Activated CD4-positive, alpha-beta T cell treated with anti-CD3 and anti-CD28 coated beads, Interleukin-2, amount 10 ng/mL, durations not matched to agents 24 days and 14 days (primary cell): ENCODE data around the gene THEM4. TPM values are rescaled to one million over a fixed set of nuclear protein-coding genes. Genes with fewer than 3 reads are reported as not detected.
A peak's percentile ranks its signal among the peaks of the same experiment; 100 is the strongest.
"Not testable (repeated sequence)": the region's sequence is repeated elsewhere in the genome, so short reads cannot be mapped to it uniquely, and the experiment has no call there.

Experiments
- DNase-seq: peaks from one replicate; pipeline ENCODE4 v3.0.0; 2022
- H3K27ac Mint-ChIP-seq: one replicate; pipeline ENCODE4 v1.8.0; 2022; ENCODE audit warnings: mild to moderate bottlenecking, mixed read lengths
- H3K27me3 Mint-ChIP-seq: one replicate; pipeline ENCODE4 v1.8.0; 2022; ENCODE audit warnings: mixed read lengths
- H3K36me3 Mint-ChIP-seq: one replicate; pipeline ENCODE4 v1.8.0; 2022; ENCODE audit warnings: low read depth, mild to moderate bottlenecking, mixed read lengths
- H3K4me1 Mint-ChIP-seq: one replicate; pipeline ENCODE4 v1.8.0; 2021; ENCODE audit warnings: mixed read lengths
- H3K4me3 Mint-ChIP-seq: one replicate; pipeline ENCODE4 v1.8.0; 2022; ENCODE audit warnings: mild to moderate bottlenecking, moderate library complexity, mixed read lengths
- H3K9me3 Mint-ChIP-seq: one replicate; pipeline ENCODE4 v1.8.0; 2021; ENCODE audit warnings: mixed read lengths
- intact Hi-C: fragments of 100-400 bp; cut with micrococcal nuclease; formaldehyde crosslinking; loops from one replicate; pipeline ENCODE4 v1.15.1; 2023
- total RNA-seq: library from RNA; stranded (reverse); gene quantifications from 2 replicates; pipeline ENCODE4 v1.2.3, GENCODE V29; 2022

THEM4 gene
- total RNA-seq, 1 donor from 2014 or later = 30.6 TPM

GRCh38 chr1:151918156-151918555 lies 8.8 kb upstream of the THEM4 start:
- Mint-ChIP-seq H3K36me3 (no peaks in the 10 kb centered on the region), H3K27me3 (peaks cover 8% of the 10 kb centered on the region), H3K4me3 (no peak overlapping the region), H3K27ac (no peak overlapping the region), H3K9me3 (no peaks in the 10 kb centered on the region), H3K4me1 (peaks cover 4% of the 10 kb centered on the region)
- intact Hi-C loops = no loop called here
- DNase-seq = no peak

- Mint-ChIP-seq H3K4me1 (peaks cover 4% of the 10 kb centered on the region), H3K27ac (no peak overlapping the region), H3K4me3 (no peak overlapping the region), H3K36me3 (no peaks in the 10 kb centered on the region), H3K27me3 (peaks cover 8% of the 10 kb centered on the region), H3K9me3 (no peaks in the 10 kb centered on the region)
- no peak for DNase-seq
- intact Hi-C loops = no loop called here
Observed at GRCh38 chr1:151916726-151917370, 7.5 kb upstream of the THEM4 start.

DNA sequence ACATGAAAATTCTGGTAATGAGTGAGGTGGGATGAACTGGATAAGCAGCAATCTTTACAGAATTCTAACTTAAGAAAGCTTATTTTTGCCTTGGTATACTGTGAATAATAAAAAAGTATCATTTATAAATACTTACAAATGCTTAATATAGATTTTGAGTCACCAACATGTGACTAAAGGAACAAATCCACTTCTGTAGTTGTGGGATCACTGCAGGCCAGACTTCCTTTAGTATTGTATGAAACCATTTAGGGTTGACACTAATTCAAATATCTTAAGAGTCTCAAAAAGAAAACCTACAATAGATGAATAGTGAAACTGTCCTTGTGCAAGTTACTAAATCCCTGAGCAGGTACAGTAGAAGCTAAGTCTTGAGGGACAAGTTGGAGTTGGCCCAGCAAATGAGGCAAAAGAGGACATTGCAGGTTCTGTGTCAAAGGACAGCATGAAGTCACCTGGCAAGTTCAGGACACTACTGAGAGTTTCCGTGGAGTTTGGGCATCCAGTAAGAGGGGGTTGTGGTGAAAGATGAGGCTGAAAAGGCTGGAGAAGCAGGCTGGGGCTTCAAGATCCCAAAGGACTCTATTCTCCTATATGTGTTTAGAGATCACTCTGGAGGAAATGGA lies 5.9 kb upstream of the THEM4 start:
- DNase-seq = no peak
- intact Hi-C loops = no loop called here
- Mint-ChIP-seq H3K27me3 (peaks cover 8% of the 10 kb centered on the region), H3K27ac (no peak overlapping the region), H3K9me3 (peaks cover 5% of the 10 kb centered on the region), H3K36me3 (no peaks in the 10 kb centered on the region), H3K4me3 (no peak overlapping the region), H3K4me1 (peaks cover 2% of the 10 kb centered on the region)

DNA sequence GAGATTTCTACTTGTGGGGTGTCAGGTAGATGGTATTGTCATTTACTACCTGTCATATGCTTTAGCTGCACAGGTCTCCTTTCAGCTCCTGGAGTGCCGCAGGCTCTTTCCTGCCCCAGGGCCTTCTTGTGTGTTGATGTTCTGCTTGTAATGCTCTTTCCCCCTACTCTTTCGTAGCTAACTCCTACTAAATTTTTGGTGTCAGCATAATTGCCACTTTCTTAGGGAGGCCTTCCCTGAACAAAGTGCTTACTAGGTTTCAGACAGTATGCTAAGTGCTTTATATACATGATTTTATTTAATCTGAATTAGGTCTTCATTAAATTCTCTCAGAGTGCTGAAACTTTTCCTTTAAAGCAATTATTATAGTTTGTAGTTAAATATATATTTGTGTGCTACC lies 4.8 kb upstream of the THEM4 start:
- peaks cover 1% of the 10 kb centered on the region for H3K36me3 Mint-ChIP-seq
- intact Hi-C loops = no loop called here
- no peak for DNase-seq
- H3K4me1 Mint-ChIP-seq = peaks cover 5% of the 10 kb centered on the region
- H3K4me3 Mint-ChIP-seq = no peak overlapping the region
- H3K9me3 Mint-ChIP-seq = peaks cover 8% of the 10 kb centered on the region
- H3K27ac Mint-ChIP-seq = no peak overlapping the region
- H3K27me3 Mint-ChIP-seq = peaks cover 10% of the 10 kb centered on the region

- Mint-ChIP-seq H3K36me3 (peaks cover 9% of the 10 kb centered on the region), H3K27ac (no peak overlapping the region), H3K27me3 (peaks cover 7% of the 10 kb centered on the region), H3K9me3 (peaks cover 8% of the 10 kb centered on the region), H3K4me1 (peaks cover 9% of the 10 kb centered on the region), H3K4me3 (no peak overlapping the region)
- intact Hi-C loops = no loop called here
- DNase-seq = no peak
Observed at GRCh38 chr1:151912973-151913372, 3.7 kb upstream of the THEM4 start.

DNA sequence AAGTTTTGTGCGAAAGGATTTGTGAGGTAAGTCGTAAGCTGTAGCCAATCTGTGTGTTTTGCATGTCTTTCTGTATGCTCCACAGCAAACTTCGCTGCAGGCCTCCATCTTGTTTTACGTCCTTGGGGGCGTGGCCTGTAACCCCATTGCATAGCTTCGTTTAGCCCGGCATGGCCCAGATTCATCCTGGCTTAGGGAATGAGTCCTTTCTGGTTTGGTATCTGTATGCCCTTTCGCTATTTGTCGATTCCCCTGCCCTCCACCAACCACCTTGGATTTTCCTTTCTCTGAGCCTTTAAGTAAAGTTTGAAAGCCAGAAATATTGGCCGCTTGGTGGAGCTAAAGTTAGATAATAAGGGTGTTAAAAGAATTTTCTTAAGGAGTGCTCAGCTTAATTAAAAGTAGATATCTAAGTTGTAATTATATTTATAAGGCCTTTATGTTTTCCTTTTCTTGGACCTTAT lies 1.1 kb downstream of the THEM4 start:
- Mint-ChIP-seq H3K9me3 (peaks cover 32% of the 10 kb centered on the region), H3K4me1 (peaks cover 30% of the 10 kb centered on the region), H3K4me3 (peak overlapping the region; percentile 91), H3K27me3 (peaks cover 2% of the 10 kb centered on the region), H3K36me3 (peaks cover 51% of the 10 kb centered on the region), H3K27ac (peak overlapping the region; percentile 82)
- intact Hi-C loops = loop anchor here (2.0 kb wide), 1 partner anchor 33 kb away; no protein-coding TSS in a partner anchor
- no peak for DNase-seq

- Mint-ChIP-seq H3K9me3 (peaks cover 32% of the 10 kb centered on the region), H3K36me3 (peaks cover 54% of the 10 kb centered on the region), H3K27ac (no peak overlapping the region), H3K27me3 (peaks cover 2% of the 10 kb centered on the region), H3K4me3 (peak overlapping the region; percentile 91), H3K4me1 (peaks cover 30% of the 10 kb centered on the region)
- intact Hi-C loops = loop anchor here (2.0 kb wide), 1 partner anchor 33 kb away; no protein-coding TSS in a partner anchor
- DNase-seq = peak; percentile 69
Observed at GRCh38 chr1:151907363-151908139, 1.8 kb downstream of the THEM4 start.

- DNase-seq, intact Hi-C loops, H3K27me3 Mint-ChIP-seq, H3K27ac Mint-ChIP-seq, H3K4me3 Mint-ChIP-seq: not testable (repeated sequence)
- peaks cover 65% of the 10 kb centered on the region for H3K36me3 Mint-ChIP-seq
- H3K4me1 Mint-ChIP-seq = peaks cover 33% of the 10 kb centered on the region
- peaks cover 36% of the 10 kb centered on the region for H3K9me3 Mint-ChIP-seq
Observed at GRCh38 chr1:151906324-151906645, 3.0 kb downstream of the THEM4 start.

GRCh38 chr1:151905443-151906323 lies 3.6 kb downstream of the THEM4 start:
- Mint-ChIP-seq H3K4me3 (peak overlapping the region; percentile 75), H3K36me3 (peaks cover 69% of the 10 kb centered on the region), H3K27ac (peak overlapping the region; percentile 94), H3K9me3 (peaks cover 39% of the 10 kb centered on the region), H3K4me1 (peaks cover 33% of the 10 kb centered on the region)
- peak; percentile 69 for DNase-seq
- intact Hi-C loops = loop anchor here (2.0 kb wide), 1 partner anchor 115 kb away; the partner anchor contains the start of gene TDRKH
- not testable (repeated sequence) for H3K27me3 Mint-ChIP-seq

GRCh38 chr1:151905070-151905442 lies 4.3 kb downstream of the THEM4 start:
- H3K9me3 Mint-ChIP-seq = peaks cover 44% of the 10 kb centered on the region
- peaks cover 74% of the 10 kb centered on the region for H3K36me3 Mint-ChIP-seq
- peaks cover 2% of the 10 kb centered on the region for H3K27me3 Mint-ChIP-seq
- DNase-seq = peak; percentile 85
- H3K4me1 Mint-ChIP-seq = peaks cover 36% of the 10 kb centered on the region
- H3K27ac Mint-ChIP-seq = peak overlapping the region; percentile 94
- H3K4me3 Mint-ChIP-seq = peak overlapping the region; percentile 75
- intact Hi-C loops = loop anchor here (2.0 kb wide), 1 partner anchor 114 kb away; the partner anchor contains the start of gene TDRKH

DNA sequence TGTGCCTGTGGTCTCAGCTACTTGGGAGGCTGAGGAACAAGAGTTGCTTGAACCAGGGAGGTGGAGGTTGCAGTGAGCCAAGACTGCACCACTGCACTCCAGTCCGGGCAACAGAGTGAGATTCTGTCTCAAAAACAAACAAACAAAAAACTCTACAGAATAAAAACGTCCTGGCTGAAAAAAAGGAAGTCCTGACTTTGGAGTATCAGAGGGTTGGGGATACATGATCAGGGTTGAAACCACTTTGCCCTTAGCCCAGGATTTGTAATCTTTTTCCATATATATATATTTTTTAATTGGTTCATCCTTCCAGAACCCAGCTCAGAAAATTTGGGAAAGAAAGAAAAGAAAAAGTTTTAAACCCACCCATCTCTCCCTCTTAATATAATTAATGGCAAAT lies 6.5 kb downstream of the THEM4 start:
- Mint-ChIP-seq H3K36me3 (peaks cover 77% of the 10 kb centered on the region), H3K27me3 (no peaks in the 10 kb centered on the region), H3K4me3 (no peak overlapping the region), H3K9me3 (peaks cover 43% of the 10 kb centered on the region), H3K4me1 (peaks cover 48% of the 10 kb centered on the region), H3K27ac (no peak overlapping the region)
- intact Hi-C loops = no loop called here
- DNase-seq = no peak

- DNase-seq, H3K27me3 Mint-ChIP-seq, H3K4me3 Mint-ChIP-seq, intact Hi-C loops, H3K27ac Mint-ChIP-seq: not testable (repeated sequence)
- H3K36me3 Mint-ChIP-seq = peaks cover 67% of the 10 kb centered on the region
- H3K4me1 Mint-ChIP-seq = peaks cover 56% of the 10 kb centered on the region
- H3K9me3 Mint-ChIP-seq = peaks cover 36% of the 10 kb centered on the region
Observed at GRCh38 chr1:151900804-151901203, 8.5 kb downstream of the THEM4 start.

- peak overlapping the region; percentile 86 for H3K27ac Mint-ChIP-seq
- H3K27me3 Mint-ChIP-seq = no peaks in the 10 kb centered on the region
- intact Hi-C loops = no loop called here
- peaks cover 22% of the 10 kb centered on the region for H3K9me3 Mint-ChIP-seq
- peaks cover 59% of the 10 kb centered on the region for H3K36me3 Mint-ChIP-seq
- peak; percentile 87 for DNase-seq
- H3K4me1 Mint-ChIP-seq = peaks cover 38% of the 10 kb centered on the region
- H3K4me3 Mint-ChIP-seq = peak overlapping the region; percentile 73
Observed at GRCh38 chr1:151898519-151898991, 10.8 kb downstream of the THEM4 start.
